ENCODE data around the gene TYK2.
"Not testable (repeated sequence)": the region's sequence is repeated elsewhere in the genome, so short reads cannot be mapped to it uniquely, and the experiment has no call there.

Gene TYK2

DNA sequence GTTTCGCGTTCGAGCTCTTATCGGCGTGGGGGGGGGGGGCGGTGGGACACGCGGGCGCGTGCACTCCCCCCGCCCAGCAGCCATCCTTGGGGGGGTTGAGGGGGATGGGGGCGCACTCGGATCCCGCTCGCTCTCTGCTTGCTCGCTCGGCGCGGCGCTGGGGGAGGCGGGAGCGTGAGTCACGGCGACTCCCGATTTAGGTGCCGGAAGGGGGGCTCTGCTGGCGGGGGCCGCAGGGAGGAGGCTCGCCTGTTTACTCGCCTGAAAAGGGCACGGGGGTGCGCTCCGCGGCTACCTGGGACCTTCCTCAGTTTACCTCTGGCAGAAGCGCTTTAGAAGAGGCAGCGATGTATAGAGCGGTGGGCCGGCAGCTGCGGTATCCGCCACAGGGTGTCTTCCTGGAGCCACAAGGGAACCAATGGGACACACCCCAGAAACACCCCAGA lies 38.9 kb upstream of the TYK2 start:
- peak overlapping the region; percentile 77 for H3K4me3 ChIP-seq (ENCODE audit: low read depth, low read length)
- H3K4me1 ChIP-seq (ENCODE audit: control insufficient read depth, insufficient read depth, low read length) = peaks cover 19% of the 10 kb centered on the region

DNA sequence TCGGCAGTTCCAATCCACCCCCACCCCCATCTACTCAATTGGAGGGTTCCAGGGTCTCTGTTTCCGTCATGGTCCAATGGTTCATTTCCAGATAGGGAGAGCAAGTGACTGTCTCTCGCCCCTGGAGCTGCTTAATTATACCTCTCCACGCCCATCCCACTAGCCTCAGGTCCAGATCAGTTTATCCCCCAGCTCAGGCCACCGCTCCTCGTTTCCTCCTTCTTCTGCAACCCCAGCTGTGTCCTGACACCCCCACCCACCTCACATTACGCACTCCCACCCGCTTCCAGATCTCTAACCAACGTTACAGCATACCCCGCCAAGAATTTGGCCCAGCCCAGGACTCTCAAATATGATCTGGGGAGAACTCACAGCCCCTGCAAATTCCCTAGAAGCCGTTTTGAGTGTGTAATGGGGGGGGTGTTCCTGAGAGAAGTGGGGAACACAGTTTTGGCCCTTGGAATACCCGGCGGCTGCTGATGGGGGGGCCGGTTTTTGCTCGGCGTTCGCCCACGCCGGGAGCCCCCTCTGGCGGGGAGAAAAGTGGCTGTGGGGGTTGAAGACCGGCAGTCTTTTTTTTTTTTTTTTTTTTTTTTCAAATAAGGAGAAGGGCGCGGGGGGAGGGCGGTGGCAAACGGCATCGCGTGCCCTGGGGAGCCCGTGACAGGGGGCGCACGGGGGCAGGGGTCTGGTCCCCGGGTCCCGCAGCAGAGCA lies 38.3 kb upstream of the TYK2 start:
- Histone ChIP-seq H3K9me3 (ENCODE audit: control insufficient read depth, insufficient read depth, low read length) (0 out of 2 replicates have a peak, but pooled peaks cover 3% of the 10 kb centered on the region), H3K27ac (ENCODE audit: low read depth, low read length) (no peak overlapping the region), H3K4me3 (ENCODE audit: low read depth, low read length) (peak overlapping the region; percentile 31; the same call in 1 of the 2 replicates), H3K4me1 (ENCODE audit: control insufficient read depth, insufficient read depth, low read length) (peaks cover 19% of the 10 kb centered on the region), H3K36me3 (ENCODE audit: control insufficient read depth, insufficient read depth, low read length) (no peaks in the 10 kb centered on the region), H3K9ac (ENCODE audit: low read depth, low read length) (no peak overlapping the region), H3K27me3 (ENCODE audit: control insufficient read depth, insufficient read depth, low read length) (peaks cover 81% of the 10 kb centered on the region)

More for the DNA sequence above, 38.9 kb upstream of the TYK2 start:
- Histone ChIP-seq H3K27ac (ENCODE audit: low read depth, low read length) (no peak overlapping the region), H3K9ac (ENCODE audit: low read depth, low read length) (no peak overlapping the region), H3K9me3 (ENCODE audit: control insufficient read depth, insufficient read depth, low read length) (0 out of 2 replicates have a peak, but pooled peaks cover 3% of the 10 kb centered on the region), H3K27me3 (ENCODE audit: control insufficient read depth, insufficient read depth, low read length) (peaks cover 87% of the 10 kb centered on the region), H3K36me3 (ENCODE audit: control insufficient read depth, insufficient read depth, low read length) (no peaks in the 10 kb centered on the region)

DNA sequence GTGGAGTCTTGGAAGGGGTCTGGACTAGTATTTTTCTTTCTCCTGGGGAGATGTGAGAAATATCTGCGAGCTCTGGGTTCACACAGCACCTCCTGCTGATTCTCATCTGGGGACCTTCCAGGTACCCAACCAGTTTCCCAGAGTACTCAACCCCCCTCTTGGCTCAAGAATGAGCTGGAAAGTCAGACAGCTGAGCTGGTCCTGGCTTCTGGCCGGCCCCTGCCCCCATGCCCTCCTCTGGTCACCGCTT lies 37.8 kb upstream of the TYK2 start:
- Histone ChIP-seq H3K27ac (ENCODE audit: low read depth, low read length) (peak overlapping the region; percentile 45), H3K9ac (ENCODE audit: low read depth, low read length) (no peak overlapping the region), H3K4me3 (ENCODE audit: low read depth, low read length) (peak overlapping the region; percentile 31; the same call in 1 of the 2 replicates), H3K36me3 (ENCODE audit: control insufficient read depth, insufficient read depth, low read length) (no peaks in the 10 kb centered on the region), H3K9me3 (ENCODE audit: control insufficient read depth, insufficient read depth, low read length) (0 out of 2 replicates have a peak, but pooled peaks cover 3% of the 10 kb centered on the region), H3K27me3 (ENCODE audit: control insufficient read depth, insufficient read depth, low read length) (peaks cover 76% of the 10 kb centered on the region), H3K4me1 (ENCODE audit: control insufficient read depth, insufficient read depth, low read length) (peaks cover 19% of the 10 kb centered on the region)

DNA sequence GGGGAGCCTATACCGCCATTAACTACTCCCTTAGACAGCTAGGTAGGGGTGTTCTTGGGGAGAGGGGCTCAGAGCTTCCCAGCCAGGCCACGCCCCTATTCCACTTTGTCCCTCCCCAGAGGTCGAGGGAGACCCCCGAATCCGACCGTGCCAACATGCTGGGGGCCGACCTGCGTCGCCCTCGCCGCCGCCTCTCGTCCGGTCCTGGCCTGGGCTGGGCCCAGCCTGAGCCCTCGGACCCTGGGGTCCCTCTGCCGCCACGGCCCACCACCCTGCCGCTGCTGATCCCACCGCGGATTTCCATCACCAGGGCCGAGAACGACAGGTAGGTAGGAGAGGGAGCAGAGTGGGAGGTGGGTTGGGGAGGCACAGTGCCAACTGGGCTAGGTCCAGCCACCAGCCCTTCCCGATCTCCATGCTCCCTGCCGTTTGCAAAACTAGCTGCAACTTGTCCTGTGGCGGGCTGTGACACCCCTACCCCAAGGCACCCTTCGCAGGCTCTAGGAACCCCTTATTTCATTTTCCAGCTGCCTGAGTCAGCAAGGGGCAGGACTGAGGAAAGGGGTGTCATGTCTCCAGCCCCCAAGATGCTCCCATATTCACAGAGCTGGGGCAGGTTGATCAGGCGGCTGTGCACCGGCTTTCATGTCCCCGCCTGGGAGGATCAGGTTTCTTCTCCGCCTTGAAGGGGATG lies 37.3 kb upstream of the TYK2 start:
- H3K27me3 ChIP-seq (ENCODE audit: control insufficient read depth, insufficient read depth, low read length) = peaks cover 72% of the 10 kb centered on the region
- peak overlapping the region; percentile 45 for H3K27ac ChIP-seq (ENCODE audit: low read depth, low read length)
- peaks cover 19% of the 10 kb centered on the region for H3K4me1 ChIP-seq (ENCODE audit: control insufficient read depth, insufficient read depth, low read length)
- 0 out of 2 replicates have a peak, but pooled peaks cover 3% of the 10 kb centered on the region for H3K9me3 ChIP-seq (ENCODE audit: control insufficient read depth, insufficient read depth, low read length)
- H3K9ac ChIP-seq (ENCODE audit: low read depth, low read length) = no peak overlapping the region
- peak overlapping the region; percentile 19; the same call in 1 of the 2 replicates for H3K4me3 ChIP-seq (ENCODE audit: low read depth, low read length)
- H3K36me3 ChIP-seq (ENCODE audit: control insufficient read depth, insufficient read depth, low read length) = no peaks in the 10 kb centered on the region

DNA sequence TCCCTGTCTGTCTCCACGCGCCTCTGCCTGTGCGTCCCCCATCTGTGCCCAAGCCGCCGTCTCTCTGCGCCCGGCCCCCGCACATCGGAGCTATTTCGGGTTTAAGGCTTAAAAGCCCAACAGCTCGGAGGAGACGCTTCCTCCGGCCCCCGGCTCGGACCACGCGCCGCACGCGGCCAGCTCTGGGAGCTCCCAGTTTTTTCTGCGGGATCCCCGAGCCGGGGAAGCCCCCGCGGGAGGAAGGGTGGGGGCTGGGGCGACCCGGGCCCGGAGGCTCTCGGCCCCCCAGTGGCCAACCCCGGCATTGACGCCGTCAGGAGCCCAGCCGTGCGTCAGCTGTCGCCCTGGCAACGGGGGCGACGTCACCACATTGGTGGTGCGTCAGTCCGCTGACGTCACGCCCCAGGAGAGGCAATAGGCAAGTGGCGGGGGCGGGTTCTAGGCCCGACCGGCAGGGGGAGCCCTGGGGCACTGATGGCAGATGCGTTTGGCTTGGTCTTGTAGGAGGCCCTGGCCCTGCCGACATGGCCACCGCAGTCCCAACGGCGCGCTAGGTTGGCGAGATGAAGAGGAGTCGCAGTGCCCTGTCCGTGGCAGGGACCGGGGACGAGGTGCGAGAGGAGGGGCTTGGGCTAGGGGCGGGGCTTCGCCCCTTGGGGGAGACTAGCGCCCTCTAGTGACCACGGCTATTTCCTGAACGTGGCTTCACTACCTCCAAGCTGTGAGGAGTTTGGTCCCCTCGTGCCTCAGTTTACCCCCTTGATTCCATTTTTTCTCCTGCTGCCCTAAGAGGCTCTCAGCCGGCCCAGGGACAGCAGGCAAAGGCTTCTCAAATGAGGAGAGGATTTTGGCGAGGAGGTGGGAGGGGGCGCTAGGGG lies 36.2 kb upstream of the TYK2 start:
- no peak overlapping the region for H3K27ac ChIP-seq (ENCODE audit: low read depth, low read length)

DNA sequence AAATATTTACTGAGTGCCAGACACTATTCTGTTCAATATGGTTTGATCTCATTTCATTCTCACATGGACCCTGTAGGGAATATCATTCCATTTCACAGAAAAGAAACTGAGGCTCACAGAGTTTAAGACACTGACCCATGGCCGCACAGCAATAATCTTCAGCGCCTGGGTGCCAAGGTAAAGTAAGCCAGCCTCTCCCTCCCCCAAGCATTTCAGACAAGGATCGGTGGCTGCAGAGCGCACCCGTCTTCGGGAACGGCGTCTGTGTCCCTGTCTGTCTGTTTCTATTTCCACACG lies 35.7 kb upstream of the TYK2 start:
- Histone ChIP-seq H3K4me3 (ENCODE audit: low read depth, low read length) (peak overlapping the region; percentile 67), H3K9me3 (ENCODE audit: control insufficient read depth, insufficient read depth, low read length) (0 out of 2 replicates have a peak, but pooled peaks cover 3% of the 10 kb centered on the region), H3K27ac (ENCODE audit: low read depth, low read length) (no peak overlapping the region), H3K27me3 (ENCODE audit: control insufficient read depth, insufficient read depth, low read length) (peaks cover 55% of the 10 kb centered on the region), H3K4me1 (ENCODE audit: control insufficient read depth, insufficient read depth, low read length) (peaks cover 19% of the 10 kb centered on the region), H3K9ac (ENCODE audit: low read depth, low read length) (no peak overlapping the region), H3K36me3 (ENCODE audit: control insufficient read depth, insufficient read depth, low read length) (no peaks in the 10 kb centered on the region)

More for the DNA sequence above, 36.2 kb upstream of the TYK2 start:
- H3K36me3 ChIP-seq (ENCODE audit: control insufficient read depth, insufficient read depth, low read length) = no peaks in the 10 kb centered on the region
- peak overlapping the region; percentile 67 for H3K4me3 ChIP-seq (ENCODE audit: low read depth, low read length)
- peaks cover 61% of the 10 kb centered on the region for H3K27me3 ChIP-seq (ENCODE audit: control insufficient read depth, insufficient read depth, low read length)
- H3K4me1 ChIP-seq (ENCODE audit: control insufficient read depth, insufficient read depth, low read length) = peaks cover 19% of the 10 kb centered on the region
- no peak overlapping the region for H3K9ac ChIP-seq (ENCODE audit: low read depth, low read length)
- 0 out of 2 replicates have a peak, but pooled peaks cover 3% of the 10 kb centered on the region for H3K9me3 ChIP-seq (ENCODE audit: control insufficient read depth, insufficient read depth, low read length)

DNA sequence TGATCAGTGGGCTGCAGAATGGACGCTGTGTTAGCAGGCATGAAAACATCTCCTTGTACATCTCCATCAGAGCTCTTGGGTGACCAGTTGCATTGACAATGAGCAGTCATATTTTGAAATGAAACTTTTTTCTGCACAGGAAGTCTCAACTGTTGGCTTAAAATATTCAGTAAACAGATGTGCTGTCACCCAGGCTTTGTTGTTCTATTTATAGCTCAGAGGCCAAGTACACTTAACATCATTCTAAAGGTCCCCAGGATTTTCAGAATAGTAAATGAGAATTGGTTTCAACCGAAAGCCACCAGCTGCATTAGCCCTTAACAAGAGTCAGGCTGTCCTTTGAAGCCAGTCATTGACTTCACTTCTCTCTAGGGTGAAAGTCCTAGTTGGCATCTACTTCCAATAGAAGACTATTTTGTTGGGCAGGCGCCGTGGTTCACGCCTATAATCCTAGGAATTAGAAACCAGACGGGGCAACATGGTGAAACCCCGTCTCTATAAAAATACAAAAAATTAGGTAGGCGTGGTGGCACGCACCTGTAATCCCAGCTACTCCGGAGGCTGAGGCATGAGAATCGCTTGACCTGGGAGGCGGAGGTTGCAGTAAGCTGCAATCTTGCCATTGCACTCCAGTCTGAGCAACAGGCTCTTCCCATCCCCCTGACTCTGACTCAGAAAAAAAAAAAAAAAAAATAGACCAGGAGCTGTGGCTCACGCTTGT lies 32.0 kb upstream of the TYK2 start:
- Histone ChIP-seq H3K9me3 (ENCODE audit: control insufficient read depth, insufficient read depth, low read length) (0 out of 2 replicates have a peak, but pooled peaks cover 3% of the 10 kb centered on the region), H3K4me1 (ENCODE audit: control insufficient read depth, insufficient read depth, low read length) (no peaks in the 10 kb centered on the region; the same call in 1 of the 2 replicates), H3K4me3 (ENCODE audit: low read depth, low read length) (no peak overlapping the region), H3K9ac (ENCODE audit: low read depth, low read length) (no peak overlapping the region), H3K36me3 (ENCODE audit: control insufficient read depth, insufficient read depth, low read length) (no peaks in the 10 kb centered on the region), H3K27me3 (ENCODE audit: control insufficient read depth, insufficient read depth, low read length) (peaks cover 22% of the 10 kb centered on the region), H3K27ac (ENCODE audit: low read depth, low read length) (no peak overlapping the region)

DNA sequence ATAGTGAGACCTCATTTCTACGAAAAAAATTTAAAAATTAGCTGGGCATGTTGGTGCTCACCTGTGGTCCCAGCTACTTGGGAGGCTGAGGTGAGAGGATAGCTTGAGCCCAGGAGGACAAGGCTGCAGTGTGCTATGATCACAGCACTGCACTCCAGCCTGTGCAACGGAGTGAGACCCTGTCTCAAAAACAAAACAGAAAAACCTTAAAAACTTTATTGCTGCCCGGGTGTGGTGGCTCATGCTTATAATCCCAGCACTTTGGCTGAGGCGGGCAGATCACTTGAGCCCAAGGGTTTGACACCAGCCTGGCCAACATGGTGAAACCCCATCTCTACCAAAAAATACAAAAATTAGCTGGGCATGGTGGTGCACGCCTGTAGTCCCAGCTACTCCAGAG lies 30.9 kb upstream of the TYK2 start:
- not testable (repeated sequence) for H3K27ac ChIP-seq (ENCODE audit: low read depth, low read length); H3K36me3 ChIP-seq (ENCODE audit: control insufficient read depth, insufficient read depth, low read length); H3K4me3 ChIP-seq (ENCODE audit: low read depth, low read length); H3K9ac ChIP-seq (ENCODE audit: low read depth, low read length); H3K9me3 ChIP-seq (ENCODE audit: control insufficient read depth, insufficient read depth, low read length); H3K4me1 ChIP-seq (ENCODE audit: control insufficient read depth, insufficient read depth, low read length)
- H3K27me3 ChIP-seq (ENCODE audit: control insufficient read depth, insufficient read depth, low read length) = peaks cover 25% of the 10 kb centered on the region

DNA sequence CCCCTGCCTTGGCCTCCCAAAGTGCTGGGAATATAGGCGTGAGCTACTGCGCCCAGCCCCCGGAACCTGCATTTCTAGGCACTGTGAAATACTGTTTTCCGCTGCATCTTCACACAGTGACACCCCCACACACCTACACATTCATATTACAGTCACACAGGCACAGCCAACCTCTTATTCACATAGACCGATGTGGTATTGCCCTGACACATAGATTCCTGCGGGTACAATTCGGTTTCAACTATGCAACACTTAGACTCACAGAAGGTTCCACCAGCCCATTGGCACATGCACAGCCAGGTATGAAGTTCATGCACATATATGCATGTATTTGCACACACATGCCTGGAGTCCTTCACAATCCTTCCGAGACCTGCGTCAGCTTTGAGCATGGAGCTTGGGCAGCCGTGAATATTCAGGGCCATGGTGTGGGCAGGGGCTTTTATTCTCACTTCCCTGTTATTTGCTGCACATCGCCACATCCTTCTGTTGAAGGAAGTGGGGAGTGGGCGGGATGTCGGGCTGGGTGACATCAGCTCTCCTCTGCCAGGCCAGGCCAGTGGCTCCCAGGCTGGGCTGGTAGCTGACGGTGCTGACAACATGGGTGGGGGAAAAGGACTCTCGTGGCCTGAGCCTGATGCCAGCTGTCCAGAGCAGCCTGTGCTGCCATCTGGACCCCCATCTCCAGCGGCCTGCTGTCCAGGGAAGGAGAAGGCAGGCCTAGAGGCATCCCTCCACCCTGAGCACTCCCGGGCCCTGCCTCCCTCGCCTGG lies 28.3 kb upstream of the TYK2 start:
- H3K9ac ChIP-seq (ENCODE audit: low read depth, low read length) = no peak overlapping the region
- H3K27ac ChIP-seq (ENCODE audit: low read depth, low read length) = no peak overlapping the region
- H3K36me3 ChIP-seq (ENCODE audit: control insufficient read depth, insufficient read depth, low read length) = no peaks in the 10 kb centered on the region
- H3K9me3 ChIP-seq (ENCODE audit: control insufficient read depth, insufficient read depth, low read length) = no peaks in the 10 kb centered on the region
- H3K4me1 ChIP-seq (ENCODE audit: control insufficient read depth, insufficient read depth, low read length) = no peaks in the 10 kb centered on the region
- peaks cover 29% of the 10 kb centered on the region for H3K27me3 ChIP-seq (ENCODE audit: control insufficient read depth, insufficient read depth, low read length)
- no peak overlapping the region for H3K4me3 ChIP-seq (ENCODE audit: low read depth, low read length)

DNA sequence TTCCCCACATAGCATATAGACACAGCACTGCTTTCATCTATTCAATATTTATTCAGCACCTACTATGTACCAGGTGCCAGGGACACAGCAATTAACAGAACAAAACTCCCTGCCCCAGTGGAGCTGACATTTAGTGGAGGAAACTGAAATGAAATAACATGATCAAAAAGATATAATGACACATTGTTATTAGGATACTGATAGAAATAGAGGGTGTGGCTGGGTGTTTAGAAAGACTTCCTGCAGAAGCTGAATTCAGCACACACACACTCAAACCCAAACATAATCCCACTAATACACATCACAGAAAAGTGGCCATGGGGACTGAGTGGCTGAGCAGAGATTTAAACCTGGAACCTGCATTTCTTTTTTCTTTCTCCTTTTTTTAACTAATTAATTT lies 26.7 kb upstream of the TYK2 start:
- Histone ChIP-seq H3K4me1 (ENCODE audit: control insufficient read depth, insufficient read depth, low read length) (no peaks in the 10 kb centered on the region), H3K9ac (ENCODE audit: low read depth, low read length) (no peak overlapping the region)

More for the DNA sequence above, 26.7 kb upstream of the TYK2 start:
- H3K4me3 ChIP-seq (ENCODE audit: low read depth, low read length) = no peak overlapping the region
- H3K27ac ChIP-seq (ENCODE audit: low read depth, low read length) = no peak overlapping the region
- H3K9me3 ChIP-seq (ENCODE audit: control insufficient read depth, insufficient read depth, low read length) = no peaks in the 10 kb centered on the region
- peaks cover 29% of the 10 kb centered on the region for H3K27me3 ChIP-seq (ENCODE audit: control insufficient read depth, insufficient read depth, low read length)
- no peaks in the 10 kb centered on the region for H3K36me3 ChIP-seq (ENCODE audit: control insufficient read depth, insufficient read depth, low read length)
